ENCODE measurements around the gene FURIN.

DNA sequence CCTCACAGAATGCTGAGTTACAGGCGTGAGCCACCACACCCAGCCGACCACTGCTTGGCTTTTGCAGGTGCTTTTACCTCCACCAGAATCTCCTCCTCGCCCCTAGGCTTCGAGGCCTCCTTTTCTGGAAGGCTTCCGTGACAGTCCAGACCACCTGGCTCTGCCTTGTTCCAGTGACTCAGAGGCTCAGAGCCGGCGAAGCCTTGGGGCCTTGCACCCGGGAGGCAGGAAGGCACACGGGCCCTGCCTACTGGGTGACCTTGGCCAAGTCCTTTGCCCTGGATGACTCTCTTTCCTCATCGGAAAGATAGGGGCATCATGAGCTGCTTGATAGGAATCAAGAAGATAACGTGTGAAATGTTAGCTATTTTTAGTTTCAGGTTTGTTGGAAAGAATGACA, 31.3 kb upstream of the FURIN start:
- TF ChIP-seq YY1 (IDR thresholded peaks at IDR 0.05; ENCODE audit: insufficient read depth, insufficient read length) (no peak), ZNF274 (IDR thresholded peaks at IDR 0.05; ENCODE audit: low read depth, low read length) (no peak), SUZ12 (IDR thresholded peaks at IDR 0.05; ENCODE audit: extremely low read depth, insufficient read depth, insufficient read length) (no peak)

Measured in NT2/D1 (cell line).